Measurements from ENCODE around the gene MAP4. TPM values are rescaled to one million over a fixed set of nuclear protein-coding genes. Genes with fewer than 3 reads are reported as not detected.

MAP4 gene
- total and polyA plus RNA-seq, 2 of the 13 experiments (the other 11 are each of a cell fraction or from before 2014, with no cell fraction given) = 33.1 to 38.7 TPM

DNA sequence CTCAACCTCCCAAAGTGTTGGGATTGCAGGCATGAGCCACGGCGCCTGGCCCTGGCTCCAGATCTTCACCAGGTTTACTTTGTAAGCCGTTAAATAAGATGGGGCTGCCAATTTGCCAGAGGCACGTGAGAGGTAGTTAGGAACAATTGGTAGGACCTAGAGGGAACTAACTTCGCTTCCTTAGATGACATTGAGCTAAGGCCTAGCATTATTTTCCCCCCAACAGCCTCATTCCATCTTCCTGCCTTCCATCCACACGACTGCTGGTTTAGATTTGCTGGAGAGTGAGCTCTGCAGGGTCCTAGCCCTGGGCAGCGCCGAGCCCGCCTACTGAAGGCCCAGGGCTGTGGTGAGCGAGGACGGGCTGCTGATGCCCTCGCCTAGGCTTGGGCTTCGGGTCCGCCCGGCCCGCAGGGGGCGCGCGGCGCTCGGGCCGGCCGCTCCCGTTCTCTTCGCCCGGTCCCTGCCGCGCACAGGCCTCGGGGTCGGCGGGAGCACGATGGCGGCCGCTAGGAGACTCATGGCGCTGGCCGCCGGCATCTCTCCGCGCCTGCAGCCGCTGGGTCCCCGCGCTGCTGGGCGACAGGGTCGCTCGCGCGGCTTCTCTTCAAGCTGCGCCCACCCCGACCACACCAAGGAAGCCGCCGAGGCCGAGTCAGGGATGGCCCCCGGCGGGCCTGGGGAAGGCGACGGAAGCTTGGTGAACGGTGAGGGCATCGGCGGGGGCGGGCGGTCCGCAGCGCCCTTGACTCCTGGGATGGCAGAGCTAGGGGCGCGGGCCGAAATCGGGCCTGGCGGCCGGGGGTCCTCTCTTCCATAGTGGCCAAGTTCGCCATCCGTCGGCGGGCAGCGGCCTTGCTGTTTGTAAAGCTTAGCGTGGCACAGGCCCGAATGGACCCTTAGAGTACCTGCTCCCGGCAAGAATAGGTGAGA lies 191.4 kb downstream of the MAP4 start (continued):
- TF ChIP-seq KDM2A (CRISPR knock-in tag; IDR thresholded peaks at IDR 0.05; ENCODE audit: borderline replicate concordance, low read depth) (peak; percentile 90), RFX3 (CRISPR knock-in tag; IDR thresholded peaks at IDR 0.05) (no peak), GATAD1 (CRISPR knock-in tag; IDR thresholded peaks at IDR 0.05) (peak; percentile 92), FOXA3 (CRISPR knock-in tag; IDR thresholded peaks at IDR 0.05) (peak; percentile 51), DNMT1 (CRISPR knock-in tag; IDR thresholded peaks at IDR 0.05) (peak; percentile 57; the same call in 1 of the 2 replicates), WIZ (CRISPR knock-in tag; IDR thresholded peaks at IDR 0.05) (no peak), ATF5 (CRISPR knock-in tag; IDR thresholded peaks at IDR 0.05; ENCODE audit: low read depth) (0 out of 2 replicates have a peak, but pooled peaks have one; percentile 70), ZBTB37 (CRISPR knock-in tag; IDR thresholded peaks at IDR 0.05) (no peak), ATF7 (IDR thresholded peaks at IDR 0.05) (no peak), ATF7 (CRISPR knock-in tag; IDR thresholded peaks at IDR 0.05) (no peak), GABPB1 (CRISPR knock-in tag; IDR thresholded peaks at IDR 0.05) (peak; percentile 84), SRSF9 (IDR thresholded peaks at IDR 0.05; ENCODE audit: borderline replicate concordance, insufficient read depth, low read depth, low read length, poor library complexity, severe bottlenecking) (no peak), ZNF30 (CRISPR knock-in tag; IDR thresholded peaks at IDR 0.05) (no peak), TARDBP (CRISPR knock-in tag; IDR thresholded peaks at IDR 0.05) (peak; percentile 79), AKAP8 (CRISPR knock-in tag; IDR thresholded peaks at IDR 0.05) (0 out of 2 replicates have a peak, but pooled peaks have one; percentile 54), CENPT (CRISPR knock-in tag; IDR thresholded peaks at IDR 0.05; ENCODE audit: low read depth) (no peak), ZNF83 (CRISPR knock-in tag; IDR thresholded peaks at IDR 0.05; ENCODE audit: borderline replicate concordance) (0 out of 2 replicates have a peak, but pooled peaks have one; percentile 40), ZBTB14 (CRISPR knock-in tag; IDR thresholded peaks at IDR 0.05) (0 out of 2 replicates have a peak, but pooled peaks have one; percentile 20), ZNF615 (CRISPR knock-in tag; IDR thresholded peaks at IDR 0.05; ENCODE audit: borderline replicate concordance) (no peak), IKZF5 (CRISPR knock-in tag; IDR thresholded peaks at IDR 0.05) (0 out of 2 replicates have a peak, but pooled peaks have one; percentile 58)
- TF ChIP-seq, protein P1, sequence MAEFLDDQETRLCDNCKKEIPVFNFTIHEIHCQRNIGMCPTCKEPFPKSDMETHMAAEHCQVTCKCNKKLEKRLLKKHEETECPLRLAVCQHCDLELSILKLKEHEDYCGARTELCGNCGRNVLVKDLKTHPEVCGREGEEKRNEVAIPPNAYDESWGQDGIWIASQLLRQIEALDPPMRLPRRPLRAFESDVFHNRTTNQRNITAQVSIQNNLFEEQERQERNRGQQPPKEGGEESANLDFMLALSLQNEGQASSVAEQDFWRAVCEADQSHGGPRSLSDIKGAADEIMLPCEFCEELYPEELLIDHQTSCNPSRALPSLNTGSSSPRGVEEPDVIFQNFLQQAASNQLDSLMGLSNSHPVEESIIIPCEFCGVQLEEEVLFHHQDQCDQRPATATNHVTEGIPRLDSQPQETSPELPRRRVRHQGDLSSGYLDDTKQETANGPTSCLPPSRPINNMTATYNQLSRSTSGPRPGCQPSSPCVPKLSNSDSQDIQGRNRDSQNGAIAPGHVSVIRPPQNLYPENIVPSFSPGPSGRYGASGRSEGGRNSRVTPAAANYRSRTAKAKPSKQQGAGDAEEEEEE (CRISPR knock-in tag; IDR thresholded peaks at IDR 0.05; ENCODE audit: borderline replicate concordance) = no peak
